CD4-positive, alpha-beta T cell treated with Interleukin-2 at 100 ng/mL for 4 hours (primary cell): ENCODE results near the gene EGFL6.

ENCODE experiments used
- DNase-seq: peaks from one replicate; pipeline ENCODE4 v3.0.0-alpha.2; 2020; ENCODE audit warnings: low spot score

The EGFL6 gene

GRCh38 chrX:13569479-13570260, at the start of gene EGFL6:
TSS of gene EGFL6 (plus strand) at chrX:13569601. CDS start at chrX:13569862, 261 bp downstream.
- no peak for DNase-seq

- DNase-seq: no peak
Measured at GRCh38 chrX:13520351-13520750, 49.0 kb upstream of the EGFL6 start.

GRCh38 chrX:13520936-13521335, 48.5 kb upstream of the EGFL6 start:
- DNase-seq: no peak

DNA sequence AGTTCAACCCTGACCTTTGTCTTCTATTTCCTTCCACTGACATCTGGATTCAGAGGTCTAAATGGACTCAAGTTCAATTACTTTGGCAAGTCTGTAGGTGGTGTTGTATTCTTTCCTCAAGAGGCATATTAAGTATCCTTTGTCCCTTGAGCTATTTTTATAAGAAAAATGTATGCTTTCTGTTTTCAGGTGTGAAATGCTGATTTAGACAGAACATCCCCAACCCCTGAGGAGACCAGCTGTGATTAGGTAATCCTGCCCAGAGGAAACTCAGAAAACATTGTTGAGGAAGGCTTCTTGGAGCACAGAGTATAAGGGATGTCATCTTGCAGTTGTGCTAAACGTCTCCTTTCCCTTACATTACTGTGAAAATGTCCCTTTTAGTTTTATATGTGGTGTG, 46.6 kb upstream of the EGFL6 start:
- no peak for DNase-seq

- DNase-seq: no peak
Measured at GRCh38 chrX:13533726-13534125, 35.7 kb upstream of the EGFL6 start.

DNA sequence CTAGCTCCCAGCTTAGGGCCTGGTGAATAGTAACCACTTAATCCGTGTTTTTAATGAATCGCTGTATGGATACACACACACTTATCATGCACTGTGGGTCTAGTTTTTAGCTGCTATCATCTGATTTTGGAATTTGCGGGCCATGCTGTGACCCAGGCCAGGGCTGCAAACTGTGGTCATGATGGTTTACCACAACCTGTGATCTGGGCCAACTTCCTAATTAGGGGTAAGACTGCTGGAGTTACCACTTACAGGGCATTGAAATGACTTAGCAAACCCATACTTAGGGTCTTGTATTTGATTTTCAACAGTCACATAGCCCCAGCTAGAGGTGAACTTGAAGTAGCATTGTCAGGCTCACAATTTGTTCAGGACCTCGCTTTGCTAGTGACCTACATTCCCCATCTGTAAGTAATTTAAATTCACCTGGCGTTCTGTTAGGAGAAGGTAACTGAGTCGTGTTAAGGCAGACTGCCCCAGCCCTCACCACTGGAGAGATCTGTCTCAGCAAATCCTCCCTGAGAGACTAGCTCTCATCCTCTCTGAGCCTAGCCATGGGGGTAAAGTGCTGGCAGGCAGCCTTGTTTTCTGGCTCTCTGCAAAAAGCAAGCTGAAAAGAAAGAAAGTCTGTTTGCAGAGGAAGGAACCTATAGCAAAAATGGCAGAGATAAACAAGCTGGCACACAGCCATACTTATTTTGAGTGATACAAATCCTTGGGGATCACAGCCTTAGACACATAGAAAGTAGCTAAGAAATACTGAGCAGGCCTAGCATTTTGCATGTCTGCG, 33.8 kb upstream of the EGFL6 start:
- no peak for DNase-seq

DNA sequence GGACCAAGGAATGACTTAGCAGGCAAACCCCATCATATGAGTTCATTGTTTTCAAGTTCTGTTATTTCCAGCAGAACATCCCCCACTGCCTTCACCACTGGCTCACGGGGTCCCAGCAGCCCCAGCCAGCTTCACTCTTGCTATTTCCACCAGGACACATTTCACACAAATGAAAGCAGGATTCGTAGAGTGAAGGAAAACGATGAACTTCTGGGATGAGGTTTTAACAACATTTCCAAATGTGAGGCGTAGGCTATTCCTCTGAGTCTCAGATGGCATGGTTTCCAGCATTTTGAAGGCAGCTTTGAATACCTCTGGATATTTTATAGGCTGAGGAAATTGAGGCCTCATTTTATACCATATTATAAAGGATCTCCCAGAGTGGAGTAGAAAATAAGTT, 32.9 kb upstream of the EGFL6 start:
- no peak for DNase-seq

- DNase-seq: no peak
Measured at GRCh38 chrX:13538414-13538813, 31.0 kb upstream of the EGFL6 start.

GRCh38 chrX:13540602-13541001, 28.8 kb upstream of the EGFL6 start:
- no peak for DNase-seq

GRCh38 chrX:13545726-13546125, 23.7 kb upstream of the EGFL6 start:
- no peak for DNase-seq

- DNase-seq: no peak
Measured at GRCh38 chrX:13547671-13548070, 21.7 kb upstream of the EGFL6 start.

DNA sequence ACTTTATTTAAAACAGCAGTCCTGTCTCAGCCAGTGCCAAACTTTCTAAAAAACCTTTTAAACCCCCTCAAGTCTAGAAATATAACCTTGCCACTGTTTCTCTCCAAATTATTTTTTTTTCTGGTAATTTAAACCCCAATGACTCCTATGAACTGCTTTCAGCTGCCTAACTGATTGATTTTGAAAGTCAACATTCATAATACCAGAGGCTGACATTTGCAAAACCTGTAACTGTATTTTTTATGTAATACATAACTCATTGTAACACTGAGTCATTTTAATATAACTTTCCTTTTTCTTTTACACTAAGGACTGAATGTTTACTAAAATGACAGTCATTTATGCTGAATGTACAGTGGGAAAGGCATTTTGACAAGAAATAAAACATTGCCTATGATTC, 19.1 kb upstream of the EGFL6 start:
- DNase-seq: no peak

DNA sequence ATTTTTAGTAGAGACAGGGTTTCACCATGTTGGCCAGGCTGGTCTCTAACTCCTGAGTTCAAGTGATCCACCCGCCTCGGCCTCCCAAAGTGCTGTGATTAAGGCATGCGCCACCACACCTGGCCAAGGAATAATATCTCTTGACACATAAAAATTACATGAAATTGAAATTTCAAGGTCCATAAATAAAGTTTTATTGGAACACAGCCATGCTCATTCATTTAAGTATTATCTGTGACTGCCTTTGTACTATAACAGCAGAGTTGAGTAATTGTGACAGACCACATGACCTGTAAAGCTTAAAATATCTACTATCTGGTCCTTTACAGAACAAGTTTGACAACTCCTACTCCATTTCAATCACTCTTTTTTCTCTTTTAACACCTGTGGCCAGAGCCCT, 17.8 kb upstream of the EGFL6 start:
- DNase-seq: no peak

DNA sequence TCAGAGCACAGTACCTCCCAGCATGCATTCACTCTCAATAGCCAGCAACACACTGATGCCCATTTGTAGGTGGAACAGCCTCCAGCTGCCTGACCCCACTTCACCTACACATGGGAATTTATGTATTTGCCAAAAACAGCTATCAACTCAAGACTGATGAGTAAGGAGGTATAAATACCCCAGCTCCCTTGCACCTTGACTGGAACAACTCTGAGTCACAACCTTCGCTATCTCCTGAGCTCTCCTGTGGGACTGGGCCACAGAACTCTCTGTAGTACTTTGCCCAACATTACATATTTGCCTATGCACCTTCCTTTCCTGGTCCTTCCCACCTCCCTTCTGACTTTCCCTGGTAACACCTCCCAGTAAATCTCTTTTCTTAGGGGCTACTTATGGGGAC, 16.5 kb upstream of the EGFL6 start:
- no peak for DNase-seq

- no peak for DNase-seq
Measured at GRCh38 chrX:13565511-13565910, 3.9 kb upstream of the EGFL6 start.

- DNase-seq: no peak
Measured at GRCh38 chrX:13570261-13570605, 832 bp downstream of the EGFL6 start.

- no peak for DNase-seq
Measured at GRCh38 chrX:13571136-13571535, 1.7 kb downstream of the EGFL6 start.

- no peak for DNase-seq
Measured at GRCh38 chrX:13574600-13574999, 5.2 kb downstream of the EGFL6 start.

- no peak for DNase-seq
Measured at GRCh38 chrX:13579661-13580060, 10.3 kb downstream of the EGFL6 start.

- DNase-seq: no peak
Measured at GRCh38 chrX:13581554-13581953, 12.2 kb downstream of the EGFL6 start.

- no peak for DNase-seq
Measured at GRCh38 chrX:13587786-13588477, 18.5 kb downstream of the EGFL6 start.

DNA sequence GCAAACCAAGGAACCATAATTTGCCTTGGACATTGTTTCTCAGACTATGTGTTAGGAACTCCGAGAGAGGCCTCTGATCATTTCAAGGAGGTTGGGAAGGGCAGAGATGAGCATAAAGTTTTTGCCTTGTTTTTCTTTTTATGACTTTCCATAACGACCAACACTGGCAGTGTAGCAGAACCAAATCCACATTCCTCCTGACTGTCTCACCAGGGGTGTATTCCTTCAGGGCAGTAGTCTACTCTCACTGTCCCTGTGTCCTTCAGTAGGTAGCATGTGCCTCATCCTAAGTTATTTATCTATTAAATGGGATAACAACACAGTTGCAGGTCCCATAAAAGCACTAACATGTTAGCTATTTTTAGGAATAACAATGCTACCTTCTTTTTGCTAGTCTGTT, 20.8 kb downstream of the EGFL6 start:
- DNase-seq: no peak

DNA sequence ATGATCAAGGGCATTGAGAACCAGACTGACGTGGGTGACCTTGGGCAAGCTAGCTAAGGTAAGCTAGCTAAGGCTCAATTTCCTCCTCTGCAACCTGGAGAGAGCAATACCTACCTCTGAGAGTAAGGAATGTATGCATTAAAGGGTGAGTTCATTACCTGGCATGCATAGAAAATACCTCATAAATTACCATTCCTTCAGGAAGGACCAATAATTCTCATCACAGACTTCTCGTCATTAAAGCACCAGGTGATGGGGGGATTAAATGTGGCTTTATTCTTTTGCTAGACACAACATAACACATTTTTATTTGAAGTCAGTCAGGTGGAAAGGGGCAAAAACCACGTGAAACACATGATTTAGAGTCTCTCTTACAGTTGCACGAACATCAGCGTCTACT, 21.5 kb downstream of the EGFL6 start:
- no peak for DNase-seq
